Activated naive CD8-positive, alpha-beta T cell treated with anti-CD3 and anti-CD28 coated beads, Interleukin-2, amount 50 U/mL, for 16 hours (primary cell): Measurements from ENCODE around the gene CEACAM1.
A peak's percentile ranks its signal among the peaks of the same experiment; 100 is the strongest.
"Not testable (repeated sequence)": the region's sequence is repeated elsewhere in the genome, so short reads cannot be mapped to it uniquely, and the experiment has no call there.

Experiments
- DNase-seq: peaks from one replicate; pipeline ENCODE4 v3.0.0-alpha.2; 2020; ENCODE audit warnings: low read depth, low spot score

The CEACAM1 gene

DNA sequence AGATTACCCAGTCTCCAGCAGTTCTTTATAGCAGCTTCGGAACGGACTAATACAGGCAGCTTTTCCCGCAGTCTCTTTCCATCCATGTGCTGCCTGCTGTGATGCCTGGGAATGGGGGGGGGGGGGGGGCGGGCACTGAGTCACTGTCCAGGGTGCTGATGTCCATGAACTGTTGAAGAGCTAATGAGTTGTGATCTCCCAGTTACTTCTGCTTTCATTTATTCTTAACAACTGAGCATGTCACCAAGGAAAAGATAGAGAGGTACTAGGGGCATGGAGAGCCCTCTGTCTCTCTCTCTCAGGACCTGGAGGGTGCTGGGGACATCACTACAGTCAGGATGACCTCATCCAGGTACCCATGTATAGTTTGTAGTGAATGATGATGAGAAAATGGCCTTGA is 20.3 kb upstream of the CEACAM1 start:
- no peak for DNase-seq

DNA sequence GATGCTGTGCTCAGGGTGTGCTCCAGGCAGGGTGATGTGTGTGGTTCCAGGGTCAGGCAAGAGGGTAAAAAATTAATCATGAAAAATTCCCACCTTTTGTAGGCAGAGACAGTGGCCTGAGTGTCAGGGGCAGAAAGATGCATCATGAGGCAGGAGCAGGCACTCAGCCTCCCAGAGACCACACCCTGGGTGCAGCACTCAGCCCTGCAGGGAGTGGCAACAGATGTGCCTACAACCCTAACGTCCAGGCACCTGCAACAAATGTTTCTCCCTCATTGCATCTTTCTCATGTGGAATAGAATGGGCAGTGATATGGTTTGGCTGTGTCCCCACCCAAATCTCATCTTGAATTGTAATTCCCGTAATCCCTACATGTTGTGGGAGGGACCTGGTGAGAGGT is 19.6 kb upstream of the CEACAM1 start:
- DNase-seq, result no peak

GRCh38 chr19:42546831-42547500 is 18.7 kb upstream of the CEACAM1 start:
- no peak for DNase-seq

DNA sequence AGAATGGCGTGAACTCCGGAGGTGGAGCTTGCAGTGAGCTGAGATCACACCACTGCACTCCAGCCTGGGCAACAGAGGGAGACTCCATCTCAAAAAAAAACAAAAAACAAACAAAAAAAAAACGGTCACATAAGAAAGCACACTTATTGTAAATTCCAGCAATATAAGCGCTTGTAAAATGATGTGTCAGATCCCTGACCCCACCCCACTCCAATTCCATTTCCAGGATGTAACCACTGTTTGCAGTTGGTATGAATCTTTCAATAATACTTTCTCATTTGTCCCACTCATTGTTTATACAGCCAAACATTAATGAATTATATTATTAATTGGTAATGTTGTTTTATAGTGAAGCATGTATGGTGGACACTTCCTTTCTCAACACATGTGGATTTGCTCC is 15.9 kb upstream of the CEACAM1 start:
- DNase-seq, result no peak

DNA sequence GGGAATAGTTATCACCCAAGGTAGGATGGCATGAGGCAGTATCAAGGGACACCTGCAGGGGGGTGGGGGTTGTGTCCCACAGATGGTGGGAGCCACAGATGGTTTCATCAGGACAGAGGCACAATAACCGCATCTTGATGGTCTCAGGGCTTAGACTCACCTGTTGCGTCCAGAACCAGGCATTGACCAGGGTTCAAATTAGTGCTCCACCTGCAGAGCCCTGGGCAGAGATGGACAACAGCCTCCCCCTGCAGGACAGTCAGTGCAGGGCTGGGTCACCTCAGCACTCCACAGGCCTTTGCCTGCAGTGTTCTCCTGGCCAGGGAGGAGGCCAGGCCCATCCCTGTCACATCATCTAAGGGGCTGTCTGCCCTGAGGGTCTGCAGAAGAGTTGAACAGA is 14.5 kb upstream of the CEACAM1 start:
- no peak for DNase-seq

- DNase-seq, result no peak
Measured at GRCh38 chr19:42540071-42540553, 11.8 kb upstream of the CEACAM1 start.

- no peak for DNase-seq
Measured at GRCh38 chr19:42538841-42539709, 10.8 kb upstream of the CEACAM1 start.

DNA sequence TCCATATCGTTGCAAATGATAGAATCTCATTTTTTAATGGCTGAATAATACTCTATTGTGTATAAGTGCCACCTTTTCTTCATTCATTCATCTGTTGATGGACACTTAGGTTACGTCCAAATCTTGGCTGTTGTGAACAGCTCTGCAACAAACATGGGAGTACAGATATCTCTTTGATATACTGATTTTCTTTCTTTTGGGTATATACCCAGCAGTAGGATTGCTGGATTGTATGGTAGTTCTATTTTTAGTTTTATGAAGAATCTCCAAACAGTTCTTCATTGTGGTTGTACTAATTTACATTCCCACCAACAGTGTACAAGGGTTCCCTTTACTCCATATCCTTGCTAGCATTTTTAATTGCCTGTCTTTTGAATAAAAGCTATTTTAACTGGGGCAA is 7.0 kb upstream of the CEACAM1 start:
- not testable (repeated sequence) for DNase-seq

DNA sequence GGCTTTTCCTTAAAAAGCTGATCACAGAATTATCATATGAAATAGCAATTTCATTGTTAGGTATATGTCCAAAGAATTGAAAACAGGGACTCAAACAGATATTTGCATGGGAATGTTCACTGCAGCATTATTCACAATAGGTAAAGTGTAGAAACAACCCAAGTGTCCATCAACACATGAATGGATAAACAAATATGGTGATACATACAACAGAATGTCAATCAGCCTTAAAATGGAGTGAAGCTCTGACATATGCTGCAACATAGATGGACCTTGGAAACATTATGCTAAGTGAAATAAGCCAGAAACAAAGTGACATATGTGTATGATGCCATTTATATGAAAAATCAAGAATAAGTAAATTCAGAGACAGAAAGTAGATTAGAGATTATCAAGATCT is 6.1 kb upstream of the CEACAM1 start:
- DNase-seq, result no peak

- no peak for DNase-seq
Measured at GRCh38 chr19:42532891-42533290, 4.6 kb upstream of the CEACAM1 start.

GRCh38 chr19:42531313-42531712 is 3.0 kb upstream of the CEACAM1 start:
- no peak for DNase-seq

DNA sequence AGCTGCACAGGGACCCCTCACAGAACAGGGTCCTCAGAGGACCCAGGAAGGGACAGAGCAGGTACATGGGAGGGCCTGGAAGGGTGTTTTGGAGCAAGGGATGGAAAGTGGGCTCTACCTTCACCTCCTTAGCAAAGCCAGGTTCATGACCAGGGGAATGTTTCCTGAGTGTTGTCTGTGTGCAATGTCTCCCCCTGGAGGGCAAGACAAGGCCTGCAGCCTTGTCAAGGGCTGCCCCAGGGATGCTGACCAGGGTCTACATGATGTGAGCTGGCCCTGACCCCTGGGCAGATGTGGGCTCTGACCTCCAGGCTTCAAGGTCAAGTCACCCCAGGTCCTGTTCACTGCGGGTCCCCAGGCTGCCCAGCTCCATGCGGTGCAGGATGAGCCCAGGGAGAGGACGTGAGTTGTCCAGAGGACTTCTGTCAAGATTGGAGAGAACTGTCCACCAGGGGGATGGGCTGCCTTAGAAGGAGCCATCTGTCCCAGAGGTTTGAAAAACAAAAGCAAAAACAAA is 1.0 kb upstream of the CEACAM1 start:
- DNase-seq, result peak; percentile 24

- DNase-seq, result no peak
Measured at GRCh38 chr19:42524943-42525342, 3.3 kb downstream of the CEACAM1 start.

DNA sequence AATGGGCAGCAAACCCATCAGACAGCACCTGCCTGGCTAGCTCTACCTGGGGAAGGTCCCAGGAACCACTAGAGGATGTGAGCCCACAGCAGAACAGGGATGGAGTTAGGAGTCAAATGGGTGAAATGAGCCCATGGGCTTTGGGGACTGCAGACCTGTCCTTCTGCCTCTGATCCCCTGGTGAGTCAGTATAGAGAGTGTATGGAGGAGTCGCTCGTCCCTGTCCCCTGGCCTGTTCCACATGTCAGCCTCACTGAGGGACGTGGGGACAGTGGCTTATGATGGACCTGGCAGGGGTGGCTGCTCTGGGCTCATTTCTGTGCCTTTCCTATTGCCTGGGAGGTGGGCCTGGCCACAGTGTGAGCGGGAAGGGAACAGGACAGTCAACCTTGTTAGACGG is 4.0 kb downstream of the CEACAM1 start:
- no peak for DNase-seq

GRCh38 chr19:42522262-42522661 is 6.0 kb downstream of the CEACAM1 start:
- DNase-seq, result not testable (repeated sequence)

DNA sequence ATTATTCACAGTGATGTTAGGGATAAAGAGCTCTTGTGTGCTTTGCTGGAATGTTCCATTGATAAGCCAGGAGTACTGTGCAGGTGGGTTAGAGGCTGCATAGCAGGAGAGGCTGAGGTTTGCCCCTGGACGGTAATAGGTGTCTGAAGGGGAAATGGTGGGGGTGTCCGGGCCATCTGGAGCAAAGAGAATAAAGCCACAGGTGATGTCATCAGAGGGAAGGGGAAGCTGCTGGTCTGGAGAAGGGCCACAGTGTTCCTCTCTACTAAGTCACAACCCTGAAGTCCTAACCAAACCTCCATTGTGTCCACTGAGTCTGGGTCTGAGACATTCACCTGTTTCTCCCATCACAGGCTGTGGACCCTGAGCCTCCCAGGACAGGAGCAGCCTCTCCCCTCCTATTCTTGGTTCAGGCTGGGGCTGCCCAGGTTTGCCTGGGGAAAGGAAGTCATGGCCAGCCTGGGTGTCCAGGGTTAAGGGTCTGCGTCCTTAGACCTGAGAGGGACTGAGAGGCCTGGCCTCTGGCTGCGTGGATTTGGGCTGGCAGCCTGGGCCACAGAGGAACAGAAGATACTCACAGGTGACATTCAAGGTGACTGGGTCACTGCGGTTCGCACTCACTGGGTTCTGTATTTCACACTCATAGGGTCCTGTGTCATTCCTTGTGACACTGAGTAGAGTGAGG is 6.8 kb downstream of the CEACAM1 start:
- no peak for DNase-seq

GRCh38 chr19:42519108-42519507 is 9.2 kb downstream of the CEACAM1 start:
- no peak for DNase-seq

- no peak for DNase-seq
Measured at GRCh38 chr19:42516771-42517170, 11.5 kb downstream of the CEACAM1 start.

DNA sequence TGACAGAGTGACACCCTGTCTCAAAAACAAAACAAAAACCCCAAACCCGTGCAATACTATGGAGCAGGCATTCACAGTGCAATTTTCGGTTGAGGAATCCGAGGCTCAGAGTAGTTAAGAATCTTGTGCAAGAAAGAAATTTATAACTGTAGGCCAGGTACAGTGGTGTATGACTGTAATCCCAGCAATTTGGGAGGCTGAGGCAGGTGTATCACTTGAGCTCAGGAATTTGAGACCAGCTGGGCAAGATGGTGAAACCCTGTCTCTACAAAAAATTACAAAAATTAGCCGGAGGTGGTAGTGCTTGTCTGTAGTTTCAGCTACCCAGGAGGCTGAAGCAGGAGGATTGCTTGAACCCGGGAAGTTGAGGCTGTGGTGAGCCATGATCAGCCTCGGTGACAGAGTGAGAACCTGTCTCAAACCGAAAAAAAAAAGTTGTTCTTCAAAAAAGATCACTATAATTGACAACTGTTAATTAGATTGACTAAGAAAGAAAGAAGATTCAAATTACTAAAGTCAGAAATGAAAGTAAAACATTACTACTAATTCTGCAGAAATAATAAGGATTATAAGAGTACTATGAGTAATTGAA is 12.9 kb downstream of the CEACAM1 start:
- DNase-seq, result no peak

GRCh38 chr19:42514449-42514848 is 13.8 kb downstream of the CEACAM1 start:
- no peak for DNase-seq

DNA sequence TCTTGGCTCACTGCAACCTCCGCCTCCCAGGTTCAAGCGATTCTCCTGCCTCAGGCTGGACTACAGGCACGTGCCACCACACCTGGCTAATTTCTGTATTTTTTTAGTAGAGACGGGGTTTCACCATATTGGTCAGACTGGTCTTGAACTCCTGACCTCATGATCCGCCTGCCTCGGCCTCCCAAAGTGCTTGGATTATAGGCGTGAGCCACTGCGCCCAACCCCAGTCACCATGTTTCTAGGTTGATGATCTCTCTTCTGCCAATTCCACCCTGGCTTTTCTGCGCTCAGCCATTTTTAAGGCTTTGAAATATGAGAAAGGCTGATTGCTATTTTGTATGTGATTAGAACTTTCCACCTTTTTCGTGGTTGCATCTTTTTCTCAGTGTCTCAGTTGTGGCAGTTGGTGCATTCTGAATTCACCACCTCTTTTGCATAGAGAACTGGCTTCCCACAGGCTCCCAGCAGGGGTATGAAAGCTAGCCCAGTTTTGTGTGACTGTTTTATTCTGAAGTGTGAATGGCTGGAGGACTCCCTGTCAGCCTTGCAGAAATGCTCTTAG is 15.5 kb downstream of the CEACAM1 start:
- DNase-seq, result no peak
